ENCODE results near the gene RAB42. TPM values are rescaled to one million over a fixed set of nuclear protein-coding genes. Genes with fewer than 3 reads are reported as not detected.

RAB42 gene
- total RNA-seq, 2 experiments from 2014 or later, result not detected

- intact Hi-C loops (cut with DNase I, micrococcal nuclease), result no loop called here
- Mint-ChIP-seq H3K4me1 (ENCODE audit: low read depth) (no peaks in the 10 kb centered on the region), H3K27me3 (no peaks in the 10 kb centered on the region), H3K27ac (no peak overlapping the region), H3K4me3 (no peak overlapping the region), H3K9me3 (no peaks in the 10 kb centered on the region), H3K36me3 (ENCODE audit: low read depth) (peaks cover 75% of the 10 kb centered on the region)
- POLR2A ChIA-PET, result interaction anchor here (1.6 kb wide), 1 partner anchor 11 kb away, joined by 4 read pairs; the partner anchor contains the start of gene TRNAU1AP
- no peaks in the 10 kb centered on the region for H3K9me3 ChIP-seq (ENCODE audit: control insufficient read depth in 1 of 2, insufficient read depth in 1 of 2, low read length in 2 of 2)
- CTCF ChIA-PET, result interaction anchor here (2.2 kb wide), 1 partner anchor 17 kb away, joined by 6 read pairs; no protein-coding TSS in a partner anchor
- no peaks in the 10 kb centered on the region for H3K27me3 ChIP-seq (ENCODE audit: control insufficient read depth in 1 of 2, insufficient read depth in 2 of 2, low read length in 2 of 2)
- no peak overlapping the region for H3K27ac ChIP-seq (ENCODE audit: low read depth in 1 of 2, low read length in 2 of 2)
- H3K36me3 ChIP-seq (ENCODE audit: insufficient read depth, low read length), result peaks cover 78% of the 10 kb centered on the region
- no peaks in the 10 kb centered on the region for H3K4me1 ChIP-seq (ENCODE audit: insufficient read depth, low read length)
- TF ChIP-seq CTCF (IDR thresholded peaks at IDR 0.05), result no peak
- ATAC-seq (ENCODE audit: poor library complexity) (no peak), DNase-seq (no peak)
- H3K4me3 ChIP-seq (ENCODE audit: low read length), result no peak overlapping the region
Observed at GRCh38 chr1:28564310-28564709, 27.8 kb upstream of the RAB42 start.

GRCh38 chr1:28565040-28565439 lies 27.0 kb upstream of the RAB42 start:
- intact Hi-C loops (cut with DNase I, micrococcal nuclease), result no loop called here
- H3K4me3 ChIP-seq (ENCODE audit: low read length), result no peak overlapping the region
- DNase-seq (no peak), ATAC-seq (ENCODE audit: poor library complexity) (no peak)
- Mint-ChIP-seq H3K4me3 (no peak overlapping the region), H3K36me3 (ENCODE audit: low read depth) (peaks cover 70% of the 10 kb centered on the region), H3K9me3 (no peaks in the 10 kb centered on the region), H3K27me3 (no peaks in the 10 kb centered on the region), H3K27ac (no peak overlapping the region), H3K4me1 (ENCODE audit: low read depth) (no peaks in the 10 kb centered on the region)
- H3K4me1 ChIP-seq (ENCODE audit: insufficient read depth, low read length), result no peaks in the 10 kb centered on the region
- TF ChIP-seq CTCF (IDR thresholded peaks at IDR 0.05), result no peak
- no peaks in the 10 kb centered on the region for H3K9me3 ChIP-seq (ENCODE audit: control insufficient read depth in 1 of 2, insufficient read depth in 1 of 2, low read length in 2 of 2)
- ChIA-PET POLR2A (interaction anchor here (0.9 to 1.6 kb wide), 2 partner anchors 12 to 16 kb away, joined by 3 to 4 read pairs; partner anchors contain the start of gene TRNAU1AP), CTCF (interaction anchor here (2.2 kb wide), 1 partner anchor 16 kb away, joined by 6 read pairs; no protein-coding TSS in a partner anchor)
- no peak overlapping the region for H3K27ac ChIP-seq (ENCODE audit: low read depth in 1 of 2, low read length in 2 of 2)
- no peaks in the 10 kb centered on the region for H3K27me3 ChIP-seq (ENCODE audit: control insufficient read depth in 1 of 2, insufficient read depth in 2 of 2, low read length in 2 of 2)
- peaks cover 75% of the 10 kb centered on the region for H3K36me3 ChIP-seq (ENCODE audit: insufficient read depth, low read length)

- peaks cover 70% of the 10 kb centered on the region for H3K36me3 Mint-ChIP-seq (ENCODE audit: low read depth)
- H3K27me3 Mint-ChIP-seq, result no peaks in the 10 kb centered on the region
- CTCF ChIA-PET, result no interaction called here
- POLR2A ChIA-PET, result interaction anchor here (0.9 kb wide), 1 partner anchor 15 kb away, joined by 3 read pairs; no protein-coding TSS in a partner anchor
- no peak overlapping the region for H3K27ac Mint-ChIP-seq
- ATAC-seq (ENCODE audit: poor library complexity), result no peak
- Histone ChIP-seq H3K27me3 (ENCODE audit: control insufficient read depth in 1 of 2, insufficient read depth in 2 of 2, low read length in 2 of 2) (no peaks in the 10 kb centered on the region), H3K4me3 (ENCODE audit: low read length) (no peak overlapping the region), H3K27ac (ENCODE audit: low read depth in 1 of 2, low read length in 2 of 2) (no peak overlapping the region), H3K4me1 (ENCODE audit: insufficient read depth, low read length) (no peaks in the 10 kb centered on the region), H3K9me3 (ENCODE audit: control insufficient read depth in 1 of 2, insufficient read depth in 1 of 2, low read length in 2 of 2) (no peaks in the 10 kb centered on the region), H3K36me3 (ENCODE audit: insufficient read depth, low read length) (peaks cover 70% of the 10 kb centered on the region)
- H3K4me3 Mint-ChIP-seq, result no peak overlapping the region
- no peak for TF ChIP-seq CTCF (IDR thresholded peaks at IDR 0.05)
- H3K4me1 Mint-ChIP-seq (ENCODE audit: low read depth), result no peaks in the 10 kb centered on the region
- no peak for DNase-seq
- intact Hi-C loops (cut with DNase I, micrococcal nuclease), result no loop called here
- no peaks in the 10 kb centered on the region for H3K9me3 Mint-ChIP-seq
Observed at GRCh38 chr1:28565726-28566125, 26.3 kb upstream of the RAB42 start.
